ENCODE measurements around the gene AP1S2.
"Not testable (repeated sequence)": the region's sequence is repeated elsewhere in the genome, so short reads cannot be mapped to it uniquely, and the experiment has no call there.

Gene AP1S2

GRCh38 chrX:15855568-15856221, 1.1 kb upstream of the AP1S2 start:
- no peak for DNase-seq (ENCODE audit: low read depth)

GRCh38 chrX:15854080-15854655, 445 bp downstream of the AP1S2 start:
- peak; percentile 36 for DNase-seq (ENCODE audit: low read depth)

GRCh38 chrX:15853586-15854079, 980 bp downstream of the AP1S2 start:
- no peak for DNase-seq (ENCODE audit: low read depth)

- DNase-seq (ENCODE audit: low read depth) = no peak
Observed at GRCh38 chrX:15849555-15849954, 5.1 kb downstream of the AP1S2 start.

GRCh38 chrX:15848576-15848975, 6.0 kb downstream of the AP1S2 start:
- no peak for DNase-seq (ENCODE audit: low read depth)

GRCh38 chrX:15843960-15844359, 10.7 kb downstream of the AP1S2 start:
- DNase-seq (ENCODE audit: low read depth) = no peak

GRCh38 chrX:15841853-15842516, 12.6 kb downstream of the AP1S2 start:
- DNase-seq (ENCODE audit: low read depth) = no peak

GRCh38 chrX:15838017-15838416, 16.6 kb downstream of the AP1S2 start:
- no peak for DNase-seq (ENCODE audit: low read depth)

- no peak for DNase-seq (ENCODE audit: low read depth)
Observed at GRCh38 chrX:15834827-15835595, 19.6 kb downstream of the AP1S2 start.

- DNase-seq (ENCODE audit: low read depth) = no peak
Observed at GRCh38 chrX:15834053-15834452, 20.6 kb downstream of the AP1S2 start.

GRCh38 chrX:15831347-15831746, 23.3 kb downstream of the AP1S2 start:
- DNase-seq (ENCODE audit: low read depth) = not testable (repeated sequence)

GRCh38 chrX:15829217-15829616, 25.4 kb downstream of the AP1S2 start:
- DNase-seq (ENCODE audit: low read depth) = no peak

GRCh38 chrX:15825936-15826335, 28.7 kb downstream of the AP1S2 start:
- DNase-seq (ENCODE audit: low read depth) = no peak

- DNase-seq (ENCODE audit: low read depth) = no peak
Observed at GRCh38 chrX:15822922-15823321, 31.7 kb downstream of the AP1S2 start.

GRCh38 chrX:15820106-15821073, 34.2 kb downstream of the AP1S2 start:
- DNase-seq (ENCODE audit: low read depth) = no peak

GRCh38 chrX:15816886-15817285, 37.7 kb downstream of the AP1S2 start:
- DNase-seq (ENCODE audit: low read depth) = peak; percentile 10

- DNase-seq (ENCODE audit: low read depth) = no peak
Observed at GRCh38 chrX:15816438-15816809, 38.2 kb downstream of the AP1S2 start.

- DNase-seq (ENCODE audit: low read depth) = no peak
Observed at GRCh38 chrX:15815779-15816437, 38.7 kb downstream of the AP1S2 start.

GRCh38 chrX:15814771-15815365, 39.7 kb downstream of the AP1S2 start:
- no peak for DNase-seq (ENCODE audit: low read depth)

- no peak for DNase-seq (ENCODE audit: low read depth)
Observed at GRCh38 chrX:15813416-15813815, 41.2 kb downstream of the AP1S2 start.
